LNCaP clone FGC (cell line): ENCODE results near the gene RANBP10.

Source experiments
- DNase-seq: peaks from one replicate; pipeline ENCODE4 v3.0.0-alpha.2; 2011; ENCODE audit warnings: low read depth
- H3K4me3 ChIP-seq: 2 replicates; pipeline ENCODE4 v1.5.1; 2011; ENCODE audit warnings: mild to moderate bottlenecking, low read depth, low read length, control low read depth
- TF ChIP-seq, protein P1 (sequence below): IDR thresholded peaks from 2 replicates; pipeline ENCODE4 v1.5.1; 2012; ENCODE audit warnings: mild to moderate bottlenecking; ENCODE audit not compliant: control insufficient read depth, insufficient read depth; ENCODE audit errors: extremely low read depth

The RANBP10 gene

DNA sequence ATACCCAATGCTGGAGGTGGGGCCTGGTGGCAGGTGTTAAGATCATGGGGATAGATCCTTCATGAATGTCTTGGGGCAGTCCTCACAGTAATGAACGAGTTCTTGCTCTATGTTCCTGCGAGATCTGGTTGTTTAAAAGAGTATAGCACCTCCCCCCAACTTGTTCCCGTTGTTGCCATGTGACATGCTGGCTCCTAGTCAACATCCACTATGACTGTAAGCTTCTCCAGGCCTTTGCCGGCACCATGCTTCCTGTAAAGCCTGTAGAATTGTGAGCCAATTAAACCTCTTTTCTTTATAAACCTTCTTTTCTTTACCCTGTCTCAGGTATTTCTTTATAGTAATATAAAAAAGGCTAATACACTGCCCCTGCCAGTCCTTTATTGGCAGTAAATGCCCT lies 33.3 kb downstream of the RANBP10 start:
- TF ChIP-seq, protein P1, sequence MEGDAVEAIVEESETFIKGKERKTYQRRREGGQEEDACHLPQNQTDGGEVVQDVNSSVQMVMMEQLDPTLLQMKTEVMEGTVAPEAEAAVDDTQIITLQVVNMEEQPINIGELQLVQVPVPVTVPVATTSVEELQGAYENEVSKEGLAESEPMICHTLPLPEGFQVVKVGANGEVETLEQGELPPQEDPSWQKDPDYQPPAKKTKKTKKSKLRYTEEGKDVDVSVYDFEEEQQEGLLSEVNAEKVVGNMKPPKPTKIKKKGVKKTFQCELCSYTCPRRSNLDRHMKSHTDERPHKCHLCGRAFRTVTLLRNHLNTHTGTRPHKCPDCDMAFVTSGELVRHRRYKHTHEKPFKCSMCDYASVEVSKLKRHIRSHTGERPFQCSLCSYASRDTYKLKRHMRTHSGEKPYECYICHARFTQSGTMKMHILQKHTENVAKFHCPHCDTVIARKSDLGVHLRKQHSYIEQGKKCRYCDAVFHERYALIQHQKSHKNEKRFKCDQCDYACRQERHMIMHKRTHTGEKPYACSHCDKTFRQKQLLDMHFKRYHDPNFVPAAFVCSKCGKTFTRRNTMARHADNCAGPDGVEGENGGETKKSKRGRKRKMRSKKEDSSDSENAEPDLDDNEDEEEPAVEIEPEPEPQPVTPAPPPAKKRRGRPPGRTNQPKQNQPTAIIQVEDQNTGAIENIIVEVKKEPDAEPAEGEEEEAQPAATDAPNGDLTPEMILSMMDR = no peak

DNA sequence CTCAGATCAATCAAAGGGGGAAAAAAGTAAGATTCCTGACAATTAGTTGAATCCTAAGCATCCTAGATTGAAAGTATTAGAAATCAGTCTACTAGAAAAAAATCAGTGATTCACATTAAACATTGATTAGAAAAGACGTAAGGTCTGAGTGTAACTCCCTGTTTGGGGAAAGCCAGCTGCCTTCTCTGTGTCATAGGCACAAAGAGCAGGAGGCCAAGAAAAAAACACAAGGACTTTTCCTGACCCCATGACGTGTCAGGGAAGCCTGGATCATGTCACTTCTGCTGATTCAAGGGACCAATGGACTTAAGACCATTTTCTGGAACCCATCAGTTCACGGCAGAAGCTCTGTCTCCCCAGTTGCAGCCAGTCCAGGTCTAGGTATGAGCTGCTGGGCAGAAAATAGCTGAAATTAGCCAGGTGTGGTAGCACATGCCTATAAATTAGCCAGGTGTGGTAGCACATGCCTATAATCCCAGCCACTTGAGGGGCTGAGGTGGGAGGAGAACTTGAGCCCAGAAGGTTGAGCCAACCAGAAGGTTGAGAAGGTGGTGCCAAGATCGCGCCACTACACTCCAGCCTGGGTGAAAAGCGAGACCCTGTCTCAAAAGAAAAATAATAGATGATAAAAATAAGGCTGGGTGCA lies 35.9 kb downstream of the RANBP10 start:
- TF ChIP-seq, protein P1 = no peak
- no peak for DNase-seq
- no peak overlapping the region for H3K4me3 ChIP-seq

More for the DNA sequence above, 33.3 kb downstream of the RANBP10 start:
- no peak for DNase-seq
- H3K4me3 ChIP-seq = no peak overlapping the region

DNA sequence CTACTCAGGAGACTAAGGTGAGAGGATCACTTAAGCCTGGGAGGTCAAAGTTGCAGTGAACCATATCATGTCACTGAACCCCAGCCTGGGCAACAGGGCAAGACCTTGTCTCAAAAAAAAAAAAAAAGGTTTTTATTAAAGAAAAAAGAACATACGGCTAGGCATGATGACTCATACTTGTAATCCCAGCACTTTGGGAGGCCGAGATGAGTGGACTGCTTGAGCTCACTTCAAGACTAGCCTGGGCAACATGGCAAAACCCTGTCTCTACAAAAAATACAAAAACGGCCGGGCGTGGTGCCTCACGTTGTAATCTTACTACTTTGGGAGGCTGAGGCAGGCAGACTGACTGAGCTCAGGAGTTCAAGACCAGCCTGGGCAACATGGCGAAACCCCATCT lies 38.4 kb downstream of the RANBP10 start:
- DNase-seq = no peak
- H3K4me3 ChIP-seq = no peak overlapping the region
- TF ChIP-seq, protein P1 = no peak

DNA sequence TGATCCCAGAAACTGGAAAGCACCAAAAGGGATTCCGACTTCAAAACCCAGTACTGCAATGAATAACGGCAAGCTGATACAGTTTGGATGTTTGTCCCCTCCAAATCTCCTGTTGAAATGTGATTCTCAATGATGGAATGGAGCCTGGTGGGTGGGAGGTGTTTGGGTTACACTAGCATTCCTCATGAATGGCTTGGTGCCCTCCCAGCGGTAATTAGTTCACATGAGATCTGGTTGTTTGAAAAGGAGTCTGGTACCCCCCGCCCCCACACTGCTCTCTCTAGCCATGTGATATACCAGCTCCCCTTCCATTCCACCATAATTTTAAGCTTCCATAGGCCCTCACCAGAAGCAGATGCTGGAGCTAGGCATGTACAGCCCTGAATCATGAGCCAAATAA lies 40.1 kb downstream of the RANBP10 start:
- TF ChIP-seq, protein P1 = no peak
- H3K4me3 ChIP-seq = no peak overlapping the region
- no peak for DNase-seq

DNA sequence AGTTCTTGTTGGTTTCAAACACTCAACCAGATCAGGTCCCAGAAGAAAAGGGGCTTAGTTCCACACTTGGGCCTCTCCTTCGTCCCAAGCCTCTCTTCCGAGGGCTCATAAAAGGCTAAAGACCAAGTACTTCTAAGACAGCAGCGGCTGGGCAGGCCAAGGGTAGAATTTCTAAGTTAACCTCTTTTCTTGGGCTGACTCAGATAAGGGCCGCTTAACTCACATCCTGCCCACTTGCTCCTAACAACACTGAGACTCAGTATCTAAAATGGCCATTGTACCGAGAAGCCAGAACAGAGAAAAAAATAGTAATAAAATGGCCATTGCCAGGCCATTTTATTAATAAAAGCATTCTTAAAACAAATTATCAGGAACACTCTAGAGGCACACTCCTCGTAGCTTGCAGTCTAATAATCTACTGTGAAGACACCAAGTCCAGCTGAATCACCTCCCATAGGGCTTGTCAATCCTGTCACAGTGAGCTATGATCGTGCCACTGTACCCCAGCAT lies 42.1 kb downstream of the RANBP10 start:
- no peak for DNase-seq
- TF ChIP-seq, protein P1 = no peak
- no peak overlapping the region for H3K4me3 ChIP-seq

DNA sequence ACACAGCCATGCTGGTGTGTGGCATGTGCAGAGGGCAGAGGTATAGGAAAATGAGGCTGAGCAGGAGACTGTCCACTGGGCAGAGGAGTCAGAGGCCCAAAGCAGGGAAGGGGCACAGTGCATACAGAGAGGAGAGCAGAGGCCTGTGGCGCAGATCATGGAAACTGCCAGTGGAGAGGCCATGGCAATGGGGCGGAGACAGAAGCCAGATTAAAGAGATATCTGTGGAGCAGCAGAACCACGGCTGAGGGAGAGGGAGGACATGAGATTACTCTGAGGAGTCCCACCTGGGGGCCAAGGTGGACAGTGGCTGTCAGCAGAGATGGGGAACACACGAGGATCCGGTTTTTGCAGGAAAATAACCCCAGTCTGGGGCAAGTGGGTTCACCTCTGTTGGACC lies 43.3 kb downstream of the RANBP10 start:
- H3K4me3 ChIP-seq = no peak overlapping the region
- TF ChIP-seq, protein P1 = no peak
- DNase-seq = no peak

DNA sequence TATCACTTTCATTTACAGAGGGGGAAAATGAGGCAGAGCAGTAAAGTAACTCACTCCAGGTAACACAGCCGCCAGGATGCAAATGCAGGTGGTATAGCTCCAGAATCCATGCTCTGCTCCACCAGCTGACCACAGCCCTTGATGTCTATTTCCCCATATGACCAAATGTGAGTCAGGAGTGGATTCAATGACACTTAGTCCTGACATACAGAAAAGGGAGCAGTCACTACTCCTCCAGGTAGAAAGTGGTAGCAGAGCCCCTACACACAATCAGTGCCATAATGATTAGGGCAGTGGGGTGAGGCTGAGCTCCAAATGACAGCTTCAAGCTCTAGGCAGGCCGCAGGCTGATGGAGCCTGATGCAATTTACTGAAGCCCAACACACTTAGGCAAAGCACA lies 44.0 kb downstream of the RANBP10 start:
- TF ChIP-seq, protein P1 = no peak
- DNase-seq = no peak
- no peak overlapping the region for H3K4me3 ChIP-seq
